CD4-positive, alpha-beta T cell treated with Interleukin-12 subunit alpha and Interleukin-12 subunit beta, for 1 hour (primary cell): ENCODE measurements around the gene METTL14.
A peak's percentile ranks its signal among the peaks of the same experiment; 100 is the strongest.
"Not testable (repeated sequence)": the region's sequence is repeated elsewhere in the genome, so short reads cannot be mapped to it uniquely, and the experiment has no call there.

ENCODE experiments used
- DNase-seq: peaks from one replicate; pipeline ENCODE4 v3.0.0-alpha.2; 2020

The METTL14 gene

DNA sequence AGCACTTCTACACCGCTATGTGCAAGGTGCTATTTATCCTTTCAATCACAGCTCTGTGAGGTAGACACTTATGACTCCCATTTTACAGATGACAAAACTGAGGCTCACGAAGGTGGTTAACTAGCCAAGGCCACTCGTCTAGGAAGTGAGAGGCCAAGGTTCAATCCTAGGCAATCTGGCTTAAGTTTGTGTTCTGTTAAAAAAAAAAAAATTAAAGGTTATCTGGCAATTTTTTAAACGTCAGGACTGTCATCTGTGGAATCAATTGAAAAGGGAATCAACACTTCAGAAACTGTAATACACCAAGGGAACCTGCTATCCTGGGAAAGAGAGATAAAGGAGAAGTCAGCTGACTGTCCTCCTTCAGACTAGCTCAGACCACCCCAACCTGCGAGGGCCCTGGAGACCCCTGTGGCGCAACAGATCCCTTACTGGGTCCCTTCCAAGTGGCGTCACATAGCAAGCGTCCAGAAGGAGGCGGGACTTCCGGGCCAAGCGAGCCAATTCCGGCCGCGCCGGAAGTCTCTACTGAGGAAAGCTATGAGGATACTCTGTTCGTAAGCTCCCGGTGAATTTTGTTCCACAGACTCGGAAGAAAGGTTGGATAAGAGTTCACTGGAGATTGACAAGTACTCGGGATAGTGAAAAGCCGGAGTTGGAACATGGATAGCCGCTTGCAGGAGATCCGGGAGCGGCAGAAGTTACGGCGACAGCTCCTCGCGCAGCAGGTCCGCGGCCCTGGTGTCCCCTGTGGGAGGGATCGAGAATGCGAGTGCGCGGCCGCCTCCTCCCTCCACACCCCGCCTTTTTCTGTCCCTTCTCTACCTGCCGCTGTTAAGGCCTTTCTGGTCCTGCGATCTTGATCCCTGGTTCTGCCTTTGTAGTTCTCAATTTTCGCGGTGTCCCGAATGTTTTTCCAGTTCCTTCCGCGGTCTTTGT lies at the start of gene METTL14:
Gene METTL14, plus strand, starts transcription at position 520 of the 939 bp plus-strand sequence. Its CDS starts 143 bp downstream, at position 663.
- DNase-seq = peak; percentile 88

GRCh38 chr4:118636126-118636525 lies 49.1 kb upstream of the METTL14 start:
- not testable (repeated sequence) for DNase-seq

GRCh38 chr4:118664665-118665064 lies 20.5 kb upstream of the METTL14 start:
- not testable (repeated sequence) for DNase-seq

- peak; percentile 31 for DNase-seq
Measured at GRCh38 chr4:118669220-118669619, 16.0 kb upstream of the METTL14 start.

DNA sequence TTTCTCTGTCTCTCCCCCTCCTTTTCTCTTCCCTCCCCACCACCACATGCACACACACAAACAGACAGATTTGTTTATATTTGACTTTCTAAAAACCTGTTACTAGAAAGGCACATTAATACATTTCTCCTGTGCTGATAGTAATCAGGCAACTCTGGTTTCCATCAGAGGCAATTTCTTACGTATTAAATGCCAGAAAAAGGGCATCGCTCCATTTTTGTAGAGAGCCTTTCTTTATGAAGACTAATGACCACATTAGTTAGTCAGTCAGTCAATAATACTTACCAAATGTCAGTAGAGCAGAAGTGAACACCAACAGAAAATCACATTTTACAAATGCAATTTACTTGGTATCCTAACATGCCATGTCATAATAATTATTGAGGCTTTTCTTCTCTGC lies 14.2 kb upstream of the METTL14 start:
- not testable (repeated sequence) for DNase-seq

GRCh38 chr4:118676128-118676527 lies 9.1 kb upstream of the METTL14 start:
- DNase-seq = no peak

DNA sequence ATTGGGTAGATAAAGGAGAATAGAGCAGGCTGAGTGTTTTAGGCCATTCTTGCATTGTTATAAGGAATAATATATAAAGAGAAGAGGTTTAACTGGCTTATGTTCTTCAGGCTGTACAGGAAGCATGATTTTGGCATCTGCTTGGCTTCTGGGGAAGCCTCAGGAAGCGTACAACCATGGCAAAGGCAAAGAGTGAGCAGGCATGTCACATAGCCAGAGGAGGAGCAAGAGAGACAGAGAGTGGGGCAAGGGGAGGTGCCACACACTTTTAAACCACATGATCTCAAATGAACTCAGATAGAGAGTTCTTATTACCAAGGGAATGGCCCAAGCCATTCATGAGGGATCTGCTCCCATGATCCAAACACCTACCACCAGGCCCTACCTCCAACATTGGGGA lies 4.4 kb upstream of the METTL14 start:
- no peak for DNase-seq

- DNase-seq = peak; percentile 10
Measured at GRCh38 chr4:118682928-118683327, 2.3 kb upstream of the METTL14 start.

DNA sequence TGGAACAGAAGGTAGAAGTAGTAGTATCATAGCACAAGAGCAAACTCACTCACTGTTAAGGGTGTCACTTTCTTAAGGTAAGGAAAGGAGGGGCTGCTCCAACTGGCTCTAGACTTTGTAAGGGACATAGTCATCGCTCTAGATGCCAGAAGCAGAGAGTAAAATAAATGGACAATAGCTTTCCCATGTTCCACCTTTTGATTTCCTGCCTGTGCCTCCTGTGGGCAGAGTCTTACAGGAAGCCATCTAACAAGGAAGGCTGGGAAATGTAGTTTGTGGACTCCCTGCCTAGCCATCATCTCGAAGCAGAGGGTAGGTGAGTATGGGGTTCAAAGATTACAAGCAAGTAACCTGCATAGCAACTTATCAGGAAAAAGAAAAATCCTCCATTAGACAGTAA lies 1.7 kb upstream of the METTL14 start:
- DNase-seq = no peak

GRCh38 chr4:118703118-118703517 lies 17.9 kb downstream of the METTL14 start:
- DNase-seq = no peak

- no peak for DNase-seq
Measured at GRCh38 chr4:118711052-118711451, 25.9 kb downstream of the METTL14 start.

GRCh38 chr4:118712872-118713271 lies 27.7 kb downstream of the METTL14 start:
- no peak for DNase-seq

GRCh38 chr4:118714682-118715081 lies 29.5 kb downstream of the METTL14 start:
- no peak for DNase-seq

GRCh38 chr4:118716304-118716703 lies 31.1 kb downstream of the METTL14 start:
- no peak for DNase-seq

DNA sequence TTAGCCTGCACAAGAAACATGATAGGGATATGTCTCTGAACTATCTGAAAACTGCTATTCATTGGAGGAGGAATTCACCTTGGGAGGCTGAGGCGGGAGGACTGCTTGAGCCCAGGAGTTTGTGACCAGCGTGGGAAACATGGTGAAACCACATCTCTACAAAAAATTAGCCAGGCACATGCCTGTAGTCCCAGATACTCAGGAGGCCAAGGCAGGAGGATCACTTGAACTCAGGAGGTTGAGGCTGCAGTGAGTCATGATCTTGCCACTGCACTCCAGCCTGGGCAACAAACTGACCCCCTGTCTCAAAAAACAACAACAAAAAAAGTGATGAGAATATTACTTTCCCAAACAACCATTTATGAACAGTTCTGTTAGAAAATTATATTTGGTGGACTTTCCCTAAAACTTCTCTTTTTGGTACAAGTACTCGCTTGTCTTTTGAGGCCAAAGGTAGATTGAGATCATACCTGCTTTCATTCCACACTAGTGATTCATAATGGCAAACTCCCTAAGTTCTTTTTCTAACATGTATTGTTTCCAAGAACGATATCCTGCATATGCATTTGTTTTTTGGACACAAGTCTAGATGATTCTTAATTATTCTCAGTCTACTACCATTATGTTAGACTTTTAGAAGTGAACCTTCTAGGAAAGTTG lies 33.4 kb downstream of the METTL14 start:
- no peak for DNase-seq

GRCh38 chr4:118721752-118722151 lies 36.6 kb downstream of the METTL14 start:
- DNase-seq = no peak

GRCh38 chr4:118723369-118723768 lies 38.2 kb downstream of the METTL14 start:
- no peak for DNase-seq

- no peak for DNase-seq
Measured at GRCh38 chr4:118727360-118727759, 42.2 kb downstream of the METTL14 start.

GRCh38 chr4:118729287-118730286 lies 44.4 kb downstream of the METTL14 start:
- DNase-seq = peak; percentile 15

GRCh38 chr4:118730683-118731082 lies 45.5 kb downstream of the METTL14 start:
- no peak for DNase-seq

GRCh38 chr4:118732591-118733330 lies 47.6 kb downstream of the METTL14 start:
- DNase-seq = no peak
